GM23338 (cell line): ENCODE measurements around the gene MOSMO. TPM values are rescaled to one million over a fixed set of nuclear protein-coding genes. Genes with fewer than 3 reads are reported as not detected.

Experiments
- ATAC-seq: fragments of 200-7000 bp; cut with Tn5 transposase; 3 replicates; pipeline ENCODE4 v1.9.1; 2020
- DNase-seq: peaks from one replicate; pipeline ENCODE4 v3.0.0-alpha.2; 2015; ENCODE audit warnings: low spot score
- H2AFZ ChIP-seq: fragments of 200-600 bp; sonication (generic); 2 replicates; pipeline ENCODE4 v1.8.0; 2016; ENCODE audit warnings: antibody characterized with exemption, mild to moderate bottlenecking, moderate library complexity
- H3F3A ChIP-seq: fragments of 200-600 bp; sonication (generic); replicated peaks from 2 replicates; pipeline ENCODE4 v1.8.0; 2017; ENCODE audit warnings: antibody characterized with exemption, mixed run types, low read depth
- H3K27ac ChIP-seq: fragments of 200-600 bp; sonication (generic); 2 replicates; pipeline ENCODE4 v1.6.1; 2016; ENCODE audit warnings: low read depth
- H3K27me3 ChIP-seq: fragments of 200-600 bp; sonication (generic); 2 replicates; pipeline ENCODE4 v1.8.0; 2016; ENCODE audit warnings: mild to moderate bottlenecking, mixed run types, moderate library complexity; ENCODE audit not compliant: insufficient read depth
- H3K36me3 ChIP-seq: fragments of 200-600 bp; sonication (generic); 2 replicates; pipeline ENCODE4 v1.8.0; 2016; ENCODE audit warnings: mild to moderate bottlenecking; ENCODE audit not compliant: insufficient read depth
- H3K4me1 ChIP-seq: fragments of 200-600 bp; sonication (generic); 2 replicates; pipeline ENCODE4 v1.8.0; 2016; ENCODE audit warnings: mild to moderate bottlenecking, moderate library complexity; ENCODE audit not compliant: insufficient read depth
- H3K4me2 ChIP-seq: fragments of 200-600 bp; sonication (generic); 2 replicates; pipeline ENCODE4 v1.7.1; 2017; ENCODE audit warnings: mixed run types
- H3K4me3 ChIP-seq: fragments of 200-600 bp; sonication (generic); 2 replicates; pipeline ENCODE4 v1.6.1; 2016; ENCODE audit warnings: mixed run types
- H3K79me2 ChIP-seq: fragments of 200-600 bp; sonication (generic); replicated peaks from 2 replicates; pipeline ENCODE4 v1.8.0; 2017; ENCODE audit warnings: mild to moderate bottlenecking; ENCODE audit not compliant: insufficient read depth
- H3K9me2 ChIP-seq: fragments of 200-600 bp; sonication (generic); 2 replicates; pipeline ENCODE4 v1.8.0; 2017; ENCODE audit not compliant: insufficient read depth
- H4K20me1 ChIP-seq: fragments of 200-600 bp; sonication (generic); replicated peaks from 2 replicates; pipeline ENCODE4 v1.8.0; 2017; ENCODE audit warnings: mild to moderate bottlenecking; ENCODE audit not compliant: insufficient read depth
- H3K27ac Mint-ChIP-seq: 2 replicates; pipeline ENCODE4 v1.8.0; 2020; ENCODE audit warnings: inconsistent platforms, mild to moderate bottlenecking, moderate library complexity, mixed read lengths
- H3K27me3 Mint-ChIP-seq: 3 replicates; pipeline ENCODE4 v1.8.0; 2022; ENCODE audit warnings: low read depth, mild to moderate bottlenecking, moderate library complexity, mixed read lengths, inconsistent platforms; ENCODE audit not compliant: insufficient read depth, poor library complexity
- H3K36me3 Mint-ChIP-seq: 3 replicates; pipeline ENCODE4 v1.8.0; 2021; ENCODE audit warnings: low read depth, mild to moderate bottlenecking, inconsistent platforms, moderate library complexity, mixed read lengths
- H3K4me1 Mint-ChIP-seq: 3 replicates; pipeline ENCODE4 v1.8.0; 2020; ENCODE audit warnings: mild to moderate bottlenecking, inconsistent platforms, mixed read lengths
- H3K4me3 Mint-ChIP-seq: 3 replicates; pipeline ENCODE4 v1.8.0; 2021; ENCODE audit warnings: moderate library complexity, mild to moderate bottlenecking, inconsistent platforms, mixed read lengths
- H3K9me3 Mint-ChIP-seq: 3 replicates; pipeline ENCODE4 v1.8.0; 2020; ENCODE audit warnings: moderate library complexity, mild to moderate bottlenecking, inconsistent platforms, mixed read lengths
- EZH2phosphoT487 ChIP-seq: fragments of 200-600 bp; sonication (generic); IDR thresholded peaks from one replicate; pipeline ENCODE4 v1.8.1; 2018; ENCODE audit warnings: antibody characterized with exemption; ENCODE audit not compliant: unreplicated experiment
- JUNB ChIP-seq: IDR thresholded peaks from one replicate; pipeline ENCODE4 v1.6.1; 2016; ENCODE audit warnings: antibody characterized with exemption; ENCODE audit not compliant: unreplicated experiment
- NANOG ChIP-seq: IDR thresholded peaks from 2 replicates; pipeline ENCODE4 v1.6.1; 2016; ENCODE audit warnings: antibody characterized with exemption, borderline replicate concordance
- ZNF114 ChIP-seq: fragments of 250-450 bp; sonication (Bioruptor Pico); IDR thresholded peaks from 2 replicates; pipeline ENCODE4 v1.5.0; 2020; ENCODE audit warnings: mild to moderate bottlenecking, moderate library complexity
- polyA plus RNA-seq: library from polyadenylated mRNA; unstranded; fragments of >200 nt; fragmentation: Nextera tagmentation; extraction: Ambion mirVana; gene quantifications from 2 replicates; pipeline ENCODE4 v1.2.1, GENCODE V29; 2016
- total RNA-seq: library from RNA; depleted of rRNA; stranded (reverse); fragments of >200 nt; shearing (Covaris generic); gene quantifications from 2 replicates; pipeline ENCODE4 v1.2.3, GENCODE V29; 2014
- TF ChIP-seq, protein P1 (sequence below): fragments of 250-450 bp; sonication (Bioruptor Pico); IDR thresholded peaks from 2 replicates; pipeline ENCODE4 v1.5.0; 2020; ENCODE audit warnings: mild to moderate bottlenecking, moderate library complexity

MOSMO gene
- total and polyA plus RNA-seq, 2 experiments from 2014 or later: 8.7 to 19.2 TPM

DNA sequence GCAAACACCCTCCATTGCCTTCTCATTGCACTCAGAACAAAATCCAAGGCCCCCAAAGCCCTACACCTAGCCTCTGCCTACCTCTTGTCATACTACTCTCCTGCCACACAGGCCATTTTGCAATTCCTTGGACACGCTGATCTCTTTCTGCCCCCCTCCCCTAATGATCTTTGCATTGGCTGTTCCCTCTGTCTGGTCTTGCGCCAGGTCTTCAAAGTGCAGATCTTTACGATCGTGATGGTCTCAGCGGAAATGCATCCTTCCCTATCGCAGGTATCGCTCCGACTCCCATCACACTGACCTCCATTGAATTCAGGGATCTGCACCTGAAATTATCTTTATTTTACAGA is 777 bp upstream of the MOSMO start (continued):
- TF ChIP-seq, protein P1, sequence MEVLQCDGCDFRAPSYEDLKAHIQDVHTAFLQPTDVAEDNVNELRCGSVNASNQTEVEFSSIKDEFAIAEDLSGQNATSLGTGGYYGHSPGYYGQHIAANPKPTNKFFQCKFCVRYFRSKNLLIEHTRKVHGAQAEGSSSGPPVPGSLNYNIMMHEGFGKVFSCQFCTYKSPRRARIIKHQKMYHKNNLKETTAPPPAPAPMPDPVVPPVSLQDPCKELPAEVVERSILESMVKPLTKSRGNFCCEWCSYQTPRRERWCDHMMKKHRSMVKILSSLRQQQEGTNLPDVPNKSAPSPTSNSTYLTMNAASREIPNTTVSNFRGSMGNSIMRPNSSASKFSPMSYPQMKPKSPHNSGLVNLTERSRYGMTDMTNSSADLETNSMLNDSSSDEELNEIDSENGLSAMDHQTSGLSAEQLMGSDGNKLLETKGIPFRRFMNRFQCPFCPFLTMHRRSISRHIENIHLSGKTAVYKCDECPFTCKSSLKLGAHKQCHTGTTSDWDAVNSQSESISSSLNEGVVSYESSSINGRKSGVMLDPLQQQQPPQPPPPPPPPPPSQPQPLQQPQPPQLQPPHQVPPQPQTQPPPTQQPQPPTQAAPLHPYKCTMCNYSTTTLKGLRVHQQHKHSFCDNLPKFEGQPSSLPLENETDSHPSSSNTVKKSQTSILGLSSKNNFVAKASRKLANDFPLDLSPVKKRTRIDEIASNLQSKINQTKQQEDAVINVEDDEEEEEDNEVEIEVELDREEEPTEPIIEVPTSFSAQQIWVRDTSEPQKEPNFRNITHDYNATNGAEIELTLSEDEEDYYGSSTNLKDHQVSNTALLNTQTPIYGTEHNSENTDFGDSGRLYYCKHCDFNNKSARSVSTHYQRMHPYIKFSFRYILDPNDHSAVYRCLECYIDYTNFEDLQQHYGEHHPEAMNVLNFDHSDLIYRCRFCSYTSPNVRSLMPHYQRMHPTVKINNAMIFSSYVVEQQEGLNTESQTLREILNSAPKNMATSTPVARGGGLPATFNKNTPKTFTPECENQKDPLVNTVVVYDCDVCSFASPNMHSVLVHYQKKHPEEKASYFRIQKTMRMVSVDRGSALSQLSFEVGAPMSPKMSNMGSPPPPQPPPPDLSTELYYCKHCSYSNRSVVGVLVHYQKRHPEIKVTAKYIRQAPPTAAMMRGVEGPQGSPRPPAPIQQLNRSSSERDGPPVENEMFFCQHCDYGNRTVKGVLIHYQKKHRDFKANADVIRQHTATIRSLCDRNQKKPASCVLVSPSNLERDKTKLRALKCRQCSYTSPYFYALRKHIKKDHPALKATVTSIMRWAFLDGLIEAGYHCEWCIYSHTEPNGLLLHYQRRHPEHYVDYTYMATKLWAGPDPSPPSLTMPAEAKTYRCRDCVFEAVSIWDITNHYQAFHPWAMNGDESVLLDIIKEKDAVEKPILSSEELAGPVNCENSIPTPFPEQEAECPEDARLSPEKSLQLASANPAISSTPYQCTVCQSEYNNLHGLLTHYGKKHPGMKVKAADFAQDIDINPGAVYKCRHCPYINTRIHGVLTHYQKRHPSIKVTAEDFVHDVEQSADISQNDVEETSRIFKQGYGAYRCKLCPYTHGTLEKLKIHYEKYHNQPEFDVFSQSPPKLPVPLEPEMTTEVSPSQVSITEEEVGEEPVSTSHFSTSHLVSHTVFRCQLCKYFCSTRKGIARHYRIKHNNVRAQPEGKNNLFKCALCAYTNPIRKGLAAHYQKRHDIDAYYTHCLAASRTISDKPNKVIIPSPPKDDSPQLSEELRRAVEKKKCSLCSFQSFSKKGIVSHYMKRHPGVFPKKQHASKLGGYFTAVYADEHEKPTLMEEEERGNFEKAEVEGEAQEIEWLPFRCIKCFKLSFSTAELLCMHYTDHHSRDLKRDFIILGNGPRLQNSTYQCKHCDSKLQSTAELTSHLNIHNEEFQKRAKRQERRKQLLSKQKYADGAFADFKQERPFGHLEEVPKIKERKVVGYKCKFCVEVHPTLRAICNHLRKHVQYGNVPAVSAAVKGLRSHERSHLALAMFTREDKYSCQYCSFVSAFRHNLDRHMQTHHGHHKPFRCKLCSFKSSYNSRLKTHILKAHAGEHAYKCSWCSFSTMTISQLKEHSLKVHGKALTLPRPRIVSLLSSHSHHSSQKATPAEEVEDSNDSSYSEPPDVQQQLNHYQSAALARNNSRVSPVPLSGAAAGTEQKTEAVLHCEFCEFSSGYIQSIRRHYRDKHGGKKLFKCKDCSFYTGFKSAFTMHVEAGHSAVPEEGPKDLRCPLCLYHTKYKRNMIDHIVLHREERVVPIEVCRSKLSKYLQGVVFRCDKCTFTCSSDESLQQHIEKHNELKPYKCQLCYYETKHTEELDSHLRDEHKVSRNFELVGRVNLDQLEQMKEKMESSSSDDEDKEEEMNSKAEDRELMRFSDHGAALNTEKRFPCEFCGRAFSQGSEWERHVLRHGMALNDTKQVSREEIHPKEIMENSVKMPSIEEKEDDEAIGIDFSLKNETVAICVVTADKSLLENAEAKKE: no peak
- TF ChIP-seq JUNB (no peak), ZNF114 (no peak)

GRCh38 chr16:22008215-22009059 is 526 bp downstream of the MOSMO start:
- Histone ChIP-seq H2AFZ (peak overlapping the region; percentile 94), H3K4me2 (peak overlapping the region; percentile 89), H3K4me3 (peak overlapping the region; percentile 90), H3F3A (no peaks in the 10 kb centered on the region; the same call in 1 of the 2 replicates), H4K20me1 (peaks cover 21% of the 10 kb centered on the region), H3K4me1 (peaks cover 12% of the 10 kb centered on the region), H3K9me2 (no peaks in the 10 kb centered on the region), H3K27ac (no peak overlapping the region), H3K36me3 (no peaks in the 10 kb centered on the region), H3K27me3 (peaks cover 6% of the 10 kb centered on the region), H3K79me2 (peaks cover 50% of the 10 kb centered on the region)
- no peak overlapping the region for H3K27ac Mint-ChIP-seq
- peaks cover 12% of the 10 kb centered on the region for H3K4me1 Mint-ChIP-seq
- no peaks in the 10 kb centered on the region for H3K36me3 Mint-ChIP-seq
- no peaks in the 10 kb centered on the region for H3K9me3 Mint-ChIP-seq
- peak overlapping the region; percentile 89 for H3K4me3 Mint-ChIP-seq
- TF ChIP-seq NANOG (no peak), JUNB (no peak), EZH2phosphoT487 (no peak)
- peaks cover 7% of the 10 kb centered on the region for H3K27me3 Mint-ChIP-seq
- DNase-seq (peak; percentile 62), ATAC-seq (peak; percentile 39)
